ENCODE data around the gene FRA10AC1.

DNA sequence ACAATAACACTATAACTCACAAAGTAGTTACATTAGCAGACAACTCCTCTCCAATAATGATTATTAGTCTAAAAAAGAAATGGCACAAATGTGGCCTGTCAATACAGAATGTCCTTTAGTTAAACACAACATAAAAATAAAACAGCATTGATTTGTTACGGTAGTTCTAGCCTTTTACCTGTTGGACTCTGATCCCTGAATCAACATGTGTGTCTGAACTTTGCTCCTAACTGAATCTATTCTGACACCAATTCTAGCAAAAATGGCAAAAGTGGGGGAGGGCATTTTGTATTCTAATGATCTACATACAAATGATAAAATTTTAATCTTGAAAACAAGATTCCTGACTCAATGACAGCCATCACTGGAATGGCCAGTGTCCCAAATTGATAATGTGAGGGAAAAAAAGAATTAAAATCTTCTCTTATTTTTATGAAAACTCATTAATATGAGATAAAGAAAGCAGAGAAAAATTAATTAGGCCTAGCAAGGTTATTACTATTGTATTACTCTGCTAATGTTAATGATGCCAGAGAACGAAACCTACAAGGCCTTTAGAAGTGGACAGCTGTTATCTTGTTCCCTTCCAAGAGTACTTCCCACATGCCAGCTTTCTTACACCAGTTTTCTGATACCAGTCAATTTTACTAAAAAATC is 30.2 kb downstream of the FRA10AC1 start:
- TF ChIP-seq, protein P1, sequence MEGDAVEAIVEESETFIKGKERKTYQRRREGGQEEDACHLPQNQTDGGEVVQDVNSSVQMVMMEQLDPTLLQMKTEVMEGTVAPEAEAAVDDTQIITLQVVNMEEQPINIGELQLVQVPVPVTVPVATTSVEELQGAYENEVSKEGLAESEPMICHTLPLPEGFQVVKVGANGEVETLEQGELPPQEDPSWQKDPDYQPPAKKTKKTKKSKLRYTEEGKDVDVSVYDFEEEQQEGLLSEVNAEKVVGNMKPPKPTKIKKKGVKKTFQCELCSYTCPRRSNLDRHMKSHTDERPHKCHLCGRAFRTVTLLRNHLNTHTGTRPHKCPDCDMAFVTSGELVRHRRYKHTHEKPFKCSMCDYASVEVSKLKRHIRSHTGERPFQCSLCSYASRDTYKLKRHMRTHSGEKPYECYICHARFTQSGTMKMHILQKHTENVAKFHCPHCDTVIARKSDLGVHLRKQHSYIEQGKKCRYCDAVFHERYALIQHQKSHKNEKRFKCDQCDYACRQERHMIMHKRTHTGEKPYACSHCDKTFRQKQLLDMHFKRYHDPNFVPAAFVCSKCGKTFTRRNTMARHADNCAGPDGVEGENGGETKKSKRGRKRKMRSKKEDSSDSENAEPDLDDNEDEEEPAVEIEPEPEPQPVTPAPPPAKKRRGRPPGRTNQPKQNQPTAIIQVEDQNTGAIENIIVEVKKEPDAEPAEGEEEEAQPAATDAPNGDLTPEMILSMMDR (IDR thresholded peaks at IDR 0.05; ENCODE audit: low read depth, low read length) = no peak
- TF ChIP-seq EZH2phosphoT487 (IDR thresholded peaks at IDR 0.05; ENCODE audit: low read depth) = no peak

Measured in OCI-LY3 (cell line).